AG04450 (cell line): ENCODE results near the gene KLK5. TPM values are rescaled to one million over a fixed set of nuclear protein-coding genes. Genes with fewer than 3 reads are reported as not detected.
"Not testable (repeated sequence)": the region's sequence is repeated elsewhere in the genome, so short reads cannot be mapped to it uniquely, and the experiment has no call there.

ENCODE experiments used
- CTCF ChIA-PET: fragments of 300-600, 350-600 bp; formaldehyde crosslinking; extraction: SDS; loops from one replicate; lab custom pipeline; 2022; ENCODE audit warnings: antibody characterized with exemption, inconsistent platforms; lab: Charles Lee
- POLR2A ChIA-PET: fragments of 350-600 bp; formaldehyde crosslinking; extraction: SDS; loops from one replicate; lab custom pipeline; 2021; ENCODE audit warnings: antibody characterized with exemption, inconsistent platforms; lab: Yijun Ruan, JAX
- DNase-seq: peaks from one replicate; pipeline ENCODE4 v3.0.0-alpha.2; 2011; ENCODE audit warnings: low read depth, low spot score
- H3K27ac ChIP-seq: one replicate; pipeline ENCODE4 v1.5.1; 2012; ENCODE audit warnings: low read depth, low read length, control low read depth
- H3K27me3 ChIP-seq: one replicate; pipeline ENCODE4 v1.6.0; 2012; ENCODE audit warnings: low read length; ENCODE audit not compliant: control insufficient read depth, insufficient read depth
- H3K4me3 ChIP-seq: 2 replicates; pipeline ENCODE4 v1.5.1; 2011; ENCODE audit warnings: mild to moderate bottlenecking, low read depth, low read length, control low read depth
- H3K9me3 ChIP-seq: 2 replicates; pipeline ENCODE4 v1.5.1; 2012; ENCODE audit warnings: low read length; ENCODE audit not compliant: control insufficient read depth, insufficient read depth
- polyA plus RNA-seq: library from polyadenylated mRNA; depleted of rRNA; stranded (reverse); fragments of >200 nt; gene quantifications from 2 replicates; pipeline ENCODE4 v1.2.3, GENCODE V29; 2011
- TF ChIP-seq, protein P1 (sequence below): IDR thresholded peaks from 2 replicates; pipeline ENCODE4 v1.5.1; 2011; ENCODE audit warnings: low read depth, low read length, control low read depth, inconsistent platforms

The KLK5 gene
- polyA plus RNA-seq, 1 experiment: not detected

DNA sequence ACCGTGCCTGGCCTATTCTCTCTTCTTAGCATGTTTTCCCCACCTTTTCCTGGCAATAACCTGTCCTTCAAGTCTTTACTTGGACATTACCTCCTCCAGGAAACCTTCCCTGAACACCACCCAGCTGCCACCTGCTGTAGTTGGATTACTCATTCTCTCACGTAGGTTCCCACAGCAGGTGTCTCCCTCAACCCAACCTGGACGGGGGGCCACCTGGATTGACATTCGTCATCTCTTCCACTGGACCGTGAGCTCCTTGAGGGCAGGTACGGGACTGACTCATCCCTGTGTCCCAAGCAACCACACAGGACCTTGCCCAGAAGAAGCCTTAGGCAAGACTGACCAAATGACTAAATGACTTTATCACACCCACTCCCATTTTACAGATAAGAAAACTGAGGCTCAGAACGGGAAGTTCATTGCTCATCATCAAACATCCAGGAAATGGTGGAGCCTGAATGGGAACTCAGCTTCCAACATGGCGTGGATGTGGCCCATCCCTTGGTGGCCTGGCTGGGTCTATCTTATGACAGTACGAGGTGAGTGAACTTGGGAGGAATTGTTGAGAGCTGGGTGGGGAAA lies 20.0 kb upstream of the KLK5 start:
- no peak for DNase-seq
- POLR2A ChIA-PET: no interaction called here
- Histone ChIP-seq H3K27ac (no peak overlapping the region), H3K27me3 (no peaks in the 10 kb centered on the region), H3K9me3 (peaks cover 5% of the 10 kb centered on the region; the same call in 1 of the 2 replicates), H3K4me3 (no peak overlapping the region)
- TF ChIP-seq, protein P1, sequence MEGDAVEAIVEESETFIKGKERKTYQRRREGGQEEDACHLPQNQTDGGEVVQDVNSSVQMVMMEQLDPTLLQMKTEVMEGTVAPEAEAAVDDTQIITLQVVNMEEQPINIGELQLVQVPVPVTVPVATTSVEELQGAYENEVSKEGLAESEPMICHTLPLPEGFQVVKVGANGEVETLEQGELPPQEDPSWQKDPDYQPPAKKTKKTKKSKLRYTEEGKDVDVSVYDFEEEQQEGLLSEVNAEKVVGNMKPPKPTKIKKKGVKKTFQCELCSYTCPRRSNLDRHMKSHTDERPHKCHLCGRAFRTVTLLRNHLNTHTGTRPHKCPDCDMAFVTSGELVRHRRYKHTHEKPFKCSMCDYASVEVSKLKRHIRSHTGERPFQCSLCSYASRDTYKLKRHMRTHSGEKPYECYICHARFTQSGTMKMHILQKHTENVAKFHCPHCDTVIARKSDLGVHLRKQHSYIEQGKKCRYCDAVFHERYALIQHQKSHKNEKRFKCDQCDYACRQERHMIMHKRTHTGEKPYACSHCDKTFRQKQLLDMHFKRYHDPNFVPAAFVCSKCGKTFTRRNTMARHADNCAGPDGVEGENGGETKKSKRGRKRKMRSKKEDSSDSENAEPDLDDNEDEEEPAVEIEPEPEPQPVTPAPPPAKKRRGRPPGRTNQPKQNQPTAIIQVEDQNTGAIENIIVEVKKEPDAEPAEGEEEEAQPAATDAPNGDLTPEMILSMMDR: no peak
- CTCF ChIA-PET: no interaction called here

DNA sequence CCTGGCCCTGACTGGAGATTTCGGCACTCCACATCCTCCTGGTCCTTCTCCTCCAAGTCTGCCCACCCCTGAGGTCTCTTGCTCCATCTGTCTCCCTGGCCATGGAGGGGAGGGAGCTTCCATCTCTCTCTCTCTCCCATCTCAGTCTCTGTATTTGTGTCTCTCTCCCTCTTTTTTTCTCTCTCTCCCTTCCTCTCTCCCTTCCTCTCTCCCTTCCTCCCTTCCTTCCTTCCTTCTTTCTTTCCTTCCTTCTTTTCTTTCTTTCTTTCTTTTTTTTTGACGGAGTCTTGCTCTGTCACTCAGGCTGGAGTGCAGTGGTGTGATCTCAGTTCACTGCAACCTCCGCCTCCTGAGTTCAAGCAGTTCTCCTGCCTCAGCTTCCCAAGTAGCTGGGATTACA lies 17.0 kb upstream of the KLK5 start:
- CTCF ChIA-PET, DNase-seq, H3K27me3 ChIP-seq, POLR2A ChIA-PET, H3K4me3 ChIP-seq, H3K9me3 ChIP-seq, H3K27ac ChIP-seq: not testable (repeated sequence)

DNA sequence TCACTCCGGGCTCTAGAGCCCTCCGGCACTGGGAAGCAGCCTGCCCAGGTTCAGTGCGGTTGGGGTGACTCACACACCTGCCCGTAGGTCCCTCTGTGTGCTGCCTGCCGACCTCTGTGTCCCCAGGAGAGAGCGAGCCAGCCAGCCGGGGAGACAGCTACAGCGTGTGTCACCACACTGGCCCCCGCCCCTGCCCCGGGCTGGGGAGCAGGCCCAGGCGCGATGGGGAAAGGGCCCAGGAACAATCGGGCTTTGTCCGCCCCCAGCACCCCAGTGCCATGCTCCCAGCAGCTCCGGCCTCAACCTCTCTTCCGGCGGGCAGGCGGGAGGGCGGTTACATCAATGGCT lies 16.5 kb upstream of the KLK5 start, which contains the start of gene KLK6:
Gene KLK6 (minus strand): TSS at position 179 of the 348 bp plus-strand sequence. CDS start 1,487 bp downstream, outside the sequence.
- H3K9me3 ChIP-seq: peaks cover 5% of the 10 kb centered on the region; the same call in 1 of the 2 replicates
- H3K27ac ChIP-seq: no peak within 1 kb of the TSS
- H3K27me3 ChIP-seq: no peaks in the 10 kb centered on the region
- H3K4me3 ChIP-seq: no peak within 1 kb of the TSS
- ChIA-PET POLR2A (no interaction called here), CTCF (no interaction called here)
- TF ChIP-seq, protein P1: no peak
- DNase-seq: no peak

GRCh38 chr19:50968716-50969412 lies 16.0 kb upstream of the KLK5 start:
- H3K4me3 ChIP-seq: no peak overlapping the region
- CTCF ChIA-PET: no interaction called here
- POLR2A ChIA-PET: no interaction called here

GRCh38 chr19:50967929-50968715 lies 15.3 kb upstream of the KLK5 start:
- ChIA-PET POLR2A (no interaction called here), CTCF (no interaction called here)

More at GRCh38 chr19:50968716-50969412, 16.0 kb upstream of the KLK5 start:
- H3K27me3 ChIP-seq: no peaks in the 10 kb centered on the region
- TF ChIP-seq, protein P1: no peak
- peaks cover 5% of the 10 kb centered on the region; the same call in 1 of the 2 replicates for H3K9me3 ChIP-seq
- no peak overlapping the region for H3K27ac ChIP-seq
- no peak for DNase-seq

More at GRCh38 chr19:50967929-50968715, 15.3 kb upstream of the KLK5 start:
- H3K27ac ChIP-seq: no peak overlapping the region
- no peaks in the 10 kb centered on the region for H3K27me3 ChIP-seq
- no peak overlapping the region for H3K4me3 ChIP-seq
- peaks cover 5% of the 10 kb centered on the region; the same call in 1 of the 2 replicates for H3K9me3 ChIP-seq
- DNase-seq: no peak
- TF ChIP-seq, protein P1: no peak
